CD14-positive monocyte (primary cell): ENCODE results near the gene CST8. TPM values are rescaled to one million over a fixed set of nuclear protein-coding genes. Genes with fewer than 3 reads are reported as not detected.
"Not testable (repeated sequence)": the region's sequence is repeated elsewhere in the genome, so short reads cannot be mapped to it uniquely, and the experiment has no call there.

ENCODE experiments used
- DNase-seq, 3 donors: peaks; one replicate each; pipeline ENCODE4 v3.0.0-alpha.2; 2011 to 2022
- H2AFZ ChIP-seq: 2 replicates; pipeline ENCODE4 v1.6.0; 2012; ENCODE audit warnings: mild to moderate bottlenecking, low read depth, low read length, inconsistent platforms; ENCODE audit not compliant: insufficient read depth, poor library complexity, severe bottlenecking
- H3K27ac ChIP-seq, 2 donors: 1 replicate in 1 of 2; 2 replicates in 1 of 2; pipeline ENCODE4 v1.5.1; 2012 to 2013; ENCODE audit warnings: low read length in 2 of 2, control low read depth in 1 of 2, inconsistent platforms in 1 of 2, low read depth in 1 of 2, mild to moderate bottlenecking in 1 of 2
- H3K27me3 ChIP-seq, 2 donors: one replicate each; pipeline versions ENCODE4 v1.6.0 to v1.6.1; 2011 to 2013; ENCODE audit warnings: low read length in 2 of 2; ENCODE audit not compliant: control insufficient read depth in 2 of 2, insufficient read depth in 2 of 2
- H3K36me3 ChIP-seq, 2 donors: replicated peaks in 1 of 2; 1 replicate in 1 of 2; 2 replicates in 1 of 2; pipeline versions ENCODE4 v1.5.1 to v1.6.1; 2012 to 2013; ENCODE audit warnings: low read length in 2 of 2, control low read depth in 1 of 2, inconsistent platforms in 1 of 2, mild to moderate bottlenecking in 1 of 2; ENCODE audit not compliant: insufficient read depth in 2 of 2, control insufficient read depth in 1 of 2
- H3K4me1 ChIP-seq, 2 donors: 1 replicate in 1 of 2; 2 replicates in 1 of 2; pipeline versions ENCODE4 v1.5.1 to v1.6.1; 2012 to 2013; ENCODE audit warnings: low read length in 2 of 2, control low read depth in 1 of 2, inconsistent platforms in 1 of 2, mild to moderate bottlenecking in 1 of 2, moderate library complexity in 1 of 2; ENCODE audit not compliant: insufficient read depth in 2 of 2, control insufficient read depth in 1 of 2
- H3K4me2 ChIP-seq: replicated peaks from 2 replicates; pipeline ENCODE3; 2012; ENCODE audit warnings: low read length, moderate library complexity, mild to moderate bottlenecking; ENCODE audit not compliant: poor library complexity, severe bottlenecking; ENCODE audit errors: extremely low read depth
- H3K4me3 ChIP-seq, 3 experiments: fragments of 200-600 bp in 1 of 3; sonication (generic) in 1 of 3; replicated peaks in 1 of 3; 1 replicate in 2 of 3; 2 replicates in 1 of 3; pipeline ENCODE4 v1.5.1; 2011 to 2013; ENCODE audit warnings: low read length in 3 of 3, mild to moderate bottlenecking in 3 of 3, control low read depth in 2 of 3, low read depth in 2 of 3, inconsistent platforms in 1 of 3, moderate library complexity in 1 of 3
- H3K79me2 ChIP-seq: 2 replicates; pipeline ENCODE4 v1.6.0; 2012; ENCODE audit warnings: mild to moderate bottlenecking, control low read depth, inconsistent platforms, low read length, moderate library complexity; ENCODE audit not compliant: insufficient read depth
- H3K9ac ChIP-seq: 2 replicates; pipeline ENCODE4 v1.6.0; 2017; ENCODE audit warnings: low read length, mild to moderate bottlenecking; ENCODE audit not compliant: insufficient read depth, poor library complexity, severe bottlenecking
- H3K9me3 ChIP-seq, 2 donors: replicated peaks in 1 of 2; 1 replicate in 1 of 2; 2 replicates in 1 of 2; pipeline versions ENCODE4 v1.5.1 to v1.6.1; 2012 to 2013; ENCODE audit warnings: low read length in 2 of 2, control low read depth in 1 of 2; ENCODE audit not compliant: control insufficient read depth in 1 of 2, insufficient read depth in 1 of 2
- H4K20me1 ChIP-seq: 2 replicates; pipeline ENCODE4 v1.6.0; 2012; ENCODE audit warnings: mild to moderate bottlenecking, low read length, control low read depth, moderate library complexity; ENCODE audit not compliant: insufficient read depth
- H3K27ac Mint-ChIP-seq, 7 donors: one replicate each; pipeline ENCODE4 v1.8.0; 2020; ENCODE audit warnings: mild to moderate bottlenecking in 7 of 7, mixed read lengths in 7 of 7, moderate library complexity in 6 of 7, inconsistent platforms in 2 of 7
- H3K27me3 Mint-ChIP-seq, 3 donors: one replicate each; pipeline ENCODE4 v1.8.0; 2021 to 2022; ENCODE audit warnings: low read depth in 3 of 3, mild to moderate bottlenecking in 3 of 3, mixed read lengths in 3 of 3, moderate library complexity in 3 of 3, inconsistent platforms in 1 of 3
- H3K36me3 Mint-ChIP-seq, 2 donors: one replicate each; pipeline ENCODE4 v1.8.0; 2020; ENCODE audit warnings: mixed read lengths in 2 of 2, inconsistent platforms in 1 of 2, mild to moderate bottlenecking in 1 of 2
- H3K4me1 Mint-ChIP-seq: one replicate; pipeline ENCODE4 v1.8.0; 2020; ENCODE audit warnings: mild to moderate bottlenecking, mixed read lengths
- H3K4me3 Mint-ChIP-seq, 2 donors: one replicate each; pipeline ENCODE4 v1.8.0; 2020; ENCODE audit warnings: mild to moderate bottlenecking in 2 of 2, mixed read lengths in 2 of 2, moderate library complexity in 1 of 2
- H3K9me3 Mint-ChIP-seq, 7 donors: one replicate each; pipeline ENCODE4 v1.8.0; 2020 to 2022; ENCODE audit warnings: mixed read lengths in 7 of 7, mild to moderate bottlenecking in 6 of 7, moderate library complexity in 6 of 7, inconsistent platforms in 2 of 7
- WGBS: methylation state at CpG from one replicate; pipeline ENCODE4 v1.1.5; 2013; ENCODE audit warnings: missing lambda C conversion rate; ENCODE audit not compliant: insufficient coverage; 5-methylcytosine and 5-hydroxymethylcytosine counted together
- intact Hi-C, 2 donors: fragments of 100-400 bp; cut with micrococcal nuclease; formaldehyde crosslinking; loops; one replicate each; pipeline versions ENCODE4 v1.15.0 to v1.15.1; 2023
- polyA plus RNA-seq, 3 donors: library from polyadenylated mRNA; depleted of rRNA in 1 of 3; unstranded in 2 of 3; stranded (reverse) in 1 of 3; fragments of 300-500 nt in 2 of 3; fragments of >200 nt in 1 of 3; fragmentation: Illumina TruSeq in 2 of 3; gene quantifications; 1 replicate in 2 of 3; 2 replicates in 1 of 3; pipeline ENCODE4 v1.2.3, GENCODE V29; 2012 to 2021
- TF ChIP-seq, protein P1 (sequence below): fragments of 200-600 bp; IDR thresholded peaks from one replicate; pipeline ENCODE4 v1.8.0; 2022; ENCODE audit warnings: antibody characterized with exemption, mild to moderate bottlenecking

The CST8 gene
- polyA plus RNA-seq, 3 donors: not detected

DNA sequence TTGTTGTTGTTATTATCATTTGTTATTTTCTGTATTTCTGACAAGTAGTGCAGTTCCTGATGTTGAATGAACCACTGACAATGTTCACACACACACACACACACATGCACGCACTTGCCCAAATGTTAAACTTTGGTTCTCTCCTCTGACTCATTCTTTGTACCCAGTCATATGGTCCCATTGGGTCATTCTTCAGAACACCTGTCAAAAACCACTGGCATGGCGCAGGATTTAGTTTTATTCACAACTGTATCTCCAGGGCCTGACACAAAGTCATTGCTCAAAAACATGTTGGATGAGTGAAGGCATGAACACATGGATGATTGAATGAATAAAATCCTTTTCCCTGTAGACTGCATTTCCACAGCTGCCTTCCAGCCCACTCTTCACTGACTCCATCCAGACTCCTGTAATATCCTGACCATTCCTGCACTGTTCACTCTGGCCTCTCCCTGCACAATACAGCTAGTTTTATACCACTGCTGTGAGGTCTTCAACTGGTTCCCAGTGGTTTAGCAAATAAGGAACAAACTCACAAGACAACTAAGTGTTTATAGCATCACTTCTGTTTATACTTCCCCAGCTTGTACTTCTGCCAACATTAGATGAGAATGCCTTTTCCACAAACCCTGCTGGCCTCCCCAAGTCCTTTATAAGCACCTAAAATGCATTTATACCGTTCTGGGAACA, 31.3 kb upstream of the CST8 start:
- Mint-ChIP-seq H3K27ac (peak overlapping the region in 2 of 7 donors; percentile 3 to 7), H3K9me3 (peaks cover 0 to 4% (median 2%) of the 10 kb centered on the region in 7 donors), H3K36me3 (no peaks in the 10 kb centered on the region), H3K27me3 (peaks cover 2 to 6% (median 4%) of the 10 kb centered on the region in 3 donors), H3K4me3 (no peak overlapping the region), H3K4me1 (peaks cover 11% of the 10 kb centered on the region)
- Histone ChIP-seq H3K4me1 (no peaks in the 10 kb centered on the region), H4K20me1 (no peaks in the 10 kb centered on the region), H3K4me3 (no peak overlapping the region), H3K4me2 (no peak overlapping the region), H3K36me3 (no peaks in the 10 kb centered on the region), H3K9me3 (peaks cover 0 to under 1% of the 10 kb centered on the region in 2 donors), H2AFZ (no peak overlapping the region), H3K27me3 (no peaks in the 10 kb centered on the region), H3K9ac (no peak overlapping the region), H3K79me2 (no peaks in the 10 kb centered on the region), H3K27ac (no peak overlapping the region)
- 50% methylated on average over 2 of the region's 3 CpGs for WGBS
- no peak for DNase-seq
- intact Hi-C loops: no loop called here
- TF ChIP-seq, protein P1, sequence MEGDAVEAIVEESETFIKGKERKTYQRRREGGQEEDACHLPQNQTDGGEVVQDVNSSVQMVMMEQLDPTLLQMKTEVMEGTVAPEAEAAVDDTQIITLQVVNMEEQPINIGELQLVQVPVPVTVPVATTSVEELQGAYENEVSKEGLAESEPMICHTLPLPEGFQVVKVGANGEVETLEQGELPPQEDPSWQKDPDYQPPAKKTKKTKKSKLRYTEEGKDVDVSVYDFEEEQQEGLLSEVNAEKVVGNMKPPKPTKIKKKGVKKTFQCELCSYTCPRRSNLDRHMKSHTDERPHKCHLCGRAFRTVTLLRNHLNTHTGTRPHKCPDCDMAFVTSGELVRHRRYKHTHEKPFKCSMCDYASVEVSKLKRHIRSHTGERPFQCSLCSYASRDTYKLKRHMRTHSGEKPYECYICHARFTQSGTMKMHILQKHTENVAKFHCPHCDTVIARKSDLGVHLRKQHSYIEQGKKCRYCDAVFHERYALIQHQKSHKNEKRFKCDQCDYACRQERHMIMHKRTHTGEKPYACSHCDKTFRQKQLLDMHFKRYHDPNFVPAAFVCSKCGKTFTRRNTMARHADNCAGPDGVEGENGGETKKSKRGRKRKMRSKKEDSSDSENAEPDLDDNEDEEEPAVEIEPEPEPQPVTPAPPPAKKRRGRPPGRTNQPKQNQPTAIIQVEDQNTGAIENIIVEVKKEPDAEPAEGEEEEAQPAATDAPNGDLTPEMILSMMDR: no peak

DNA sequence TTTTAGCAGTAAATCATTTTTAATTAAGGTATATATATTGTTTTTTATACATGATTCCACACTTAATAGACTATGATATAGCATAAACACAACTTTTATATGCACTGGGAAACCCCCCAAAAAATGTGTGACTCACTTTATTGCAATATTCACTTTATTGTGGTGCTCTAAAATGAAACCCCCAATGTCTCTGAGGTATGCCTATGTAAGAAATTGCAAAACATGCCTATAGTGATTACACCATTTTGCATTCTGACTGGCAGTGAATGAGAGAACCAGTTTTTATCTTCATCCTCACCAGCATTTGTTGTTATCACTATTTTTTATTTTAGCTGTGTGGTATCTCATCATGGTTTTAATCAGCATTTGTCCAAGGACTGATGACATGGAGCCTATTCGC, 29.7 kb upstream of the CST8 start:
- Histone ChIP-seq H3K9me3 (peaks cover 9 to 10% of the 10 kb centered on the region in 2 donors), H3K36me3 (no peaks in the 10 kb centered on the region), H3K4me2 (no peak overlapping the region), H3K4me3 (no peak overlapping the region), H3K27me3 (no peaks in the 10 kb centered on the region), H4K20me1 (no peaks in the 10 kb centered on the region), H2AFZ (no peak overlapping the region), H3K4me1 (no peaks in the 10 kb centered on the region), H3K27ac (no peak overlapping the region), H3K9ac (no peak overlapping the region), H3K79me2 (no peaks in the 10 kb centered on the region)
- H3K27me3 Mint-ChIP-seq: peaks cover 2 to 4% (median 3%) of the 10 kb centered on the region in 3 donors
- no CpG with 5 or more reads among the region's 1 CpG for WGBS
- H3K4me3 Mint-ChIP-seq: no peak overlapping the region
- H3K4me1 Mint-ChIP-seq: peaks cover 10% of the 10 kb centered on the region
- H3K27ac Mint-ChIP-seq: no peak overlapping the region
- H3K36me3 Mint-ChIP-seq: no peaks in the 10 kb centered on the region
- TF ChIP-seq, protein P1: no peak
- no peak for DNase-seq
- peaks cover 0 to 18% (median 6%) of the 10 kb centered on the region in 7 donors for H3K9me3 Mint-ChIP-seq
- intact Hi-C loops: no loop called here

DNA sequence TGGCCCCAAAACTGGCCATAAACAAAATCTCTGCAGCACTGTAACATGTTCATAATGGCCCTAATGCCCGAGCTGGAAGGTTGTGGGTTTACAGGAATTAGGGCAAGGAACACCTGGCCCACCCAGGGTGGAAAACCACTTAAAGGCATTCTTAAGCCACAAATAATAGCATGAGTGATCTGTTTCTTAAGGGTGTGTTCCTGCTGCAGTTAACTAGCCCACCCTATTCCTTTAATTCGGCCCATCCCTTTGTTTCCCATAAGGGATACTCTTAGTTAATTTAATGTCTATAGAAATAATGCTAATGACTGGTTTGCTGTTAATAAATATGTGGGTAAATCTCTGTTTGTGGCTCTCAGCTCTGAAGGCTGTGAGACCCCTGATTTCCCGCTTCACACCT, 24.0 kb upstream of the CST8 start:
- no CpG with 5 or more reads among the region's 3 CpGs for WGBS
- H3K4me3 Mint-ChIP-seq, DNase-seq, H3K27me3 Mint-ChIP-seq, H4K20me1 ChIP-seq, intact Hi-C loops, H3K27ac ChIP-seq, H3K4me2 ChIP-seq, H3K4me1 ChIP-seq, H3K36me3 Mint-ChIP-seq, H3K79me2 ChIP-seq, H3K27ac Mint-ChIP-seq, H3K9ac ChIP-seq, H2AFZ ChIP-seq, H3K4me1 Mint-ChIP-seq, H3K36me3 ChIP-seq, H3K4me3 ChIP-seq, H3K27me3 ChIP-seq: not testable (repeated sequence)
- peaks cover 21 to 25% of the 10 kb centered on the region in 2 donors for H3K9me3 ChIP-seq
- peaks cover 8 to 35% (median 23%) of the 10 kb centered on the region in 7 donors for H3K9me3 Mint-ChIP-seq
